H1 (cell line): Measurements from ENCODE around the gene STK11IP. TPM values are rescaled to one million over a fixed set of nuclear protein-coding genes. Genes with fewer than 3 reads are reported as not detected.

Experiments used
- CHD1 ChIP-seq: IDR thresholded peaks from 2 replicates; pipeline ENCODE4 v1.6.1; 2012; ENCODE audit warnings: low read depth, low read length, improper control_type of control experiment
- HDAC2 ChIP-seq, 2 experiments: fragments of 300-600 bp in 1 of 2; sonication (generic) in 1 of 2; IDR thresholded peaks; 2 replicates each; pipeline ENCODE4 v1.6.1; 2011 to 2012; ENCODE audit warnings: low read depth in 2 of 2, low read length in 2 of 2, mild to moderate bottlenecking in 2 of 2, moderate library complexity in 2 of 2, borderline replicate concordance in 1 of 2, inconsistent platforms in 1 of 2
- NANOG ChIP-seq: IDR thresholded peaks from 2 replicates; pipeline ENCODE4 v1.6.1; 2011; ENCODE audit warnings: low read length, low read depth, mild to moderate bottlenecking, inconsistent platforms; ENCODE audit not compliant: insufficient read depth, poor library complexity, severe bottlenecking
- SP4 ChIP-seq: IDR thresholded peaks from 2 replicates; pipeline ENCODE4 v1.6.1; 2012; ENCODE audit warnings: low read length, inconsistent platforms
- polyA plus RNA-seq, 7 experiments: library from polyadenylated mRNA; depleted of rRNA in 3 of 7; stranded (reverse) in 5 of 7; unstranded in 2 of 7; fragments of >200 nt in 5 of 7; fragments of 200-250 nt in 2 of 7; gene quantifications; 1 replicate in 5 of 7; 2 replicates in 1 of 7; 4 replicates in 1 of 7; pipeline versions ENCODE4 v1.2.1 to v1.2.3, GENCODE V29; 2011 to 2013; ENCODE audit warnings: missing spikeins in 2 of 7, mixed read lengths in 2 of 7
- total RNA-seq: library from RNA; stranded (reverse); fragmentation: NEBNext Ultra II Directional; extraction: Animal tissue kit (Norgen Biotek cat#: 25700); gene quantifications from 2 replicates; pipeline ENCODE4 v1.2.1, GENCODE V29; 2021
- TF ChIP-seq, protein P1 (sequence below), 3 experiments: IDR thresholded peaks; 1 replicate in 2 of 3; 2 replicates in 1 of 3; pipeline versions ENCODE4 v1.5.1 to v1.6.1; 2011; ENCODE audit warnings: low read length in 3 of 3, mild to moderate bottlenecking in 3 of 3, inconsistent platforms in 2 of 3, low read depth in 1 of 3, moderate library complexity in 1 of 3; ENCODE audit not compliant: insufficient read depth in 1 of 3; ENCODE audit errors: control extremely low read depth in 1 of 3
- TF ChIP-seq, protein P2 (sequence below): fragments of 300-600 bp; sonication (generic); IDR thresholded peaks from 2 replicates; pipeline ENCODE4 v1.7.1; 2012; ENCODE audit warnings: low read length, moderate library complexity, mild to moderate bottlenecking, inconsistent platforms; ENCODE audit not compliant: insufficient replicate concordance

STK11IP gene
- total and polyA plus RNA-seq, 2 of the 8 experiments (the other 6 are each of a cell fraction or from before 2014, with no cell fraction given): 18.5 to 29.6 TPM

DNA sequence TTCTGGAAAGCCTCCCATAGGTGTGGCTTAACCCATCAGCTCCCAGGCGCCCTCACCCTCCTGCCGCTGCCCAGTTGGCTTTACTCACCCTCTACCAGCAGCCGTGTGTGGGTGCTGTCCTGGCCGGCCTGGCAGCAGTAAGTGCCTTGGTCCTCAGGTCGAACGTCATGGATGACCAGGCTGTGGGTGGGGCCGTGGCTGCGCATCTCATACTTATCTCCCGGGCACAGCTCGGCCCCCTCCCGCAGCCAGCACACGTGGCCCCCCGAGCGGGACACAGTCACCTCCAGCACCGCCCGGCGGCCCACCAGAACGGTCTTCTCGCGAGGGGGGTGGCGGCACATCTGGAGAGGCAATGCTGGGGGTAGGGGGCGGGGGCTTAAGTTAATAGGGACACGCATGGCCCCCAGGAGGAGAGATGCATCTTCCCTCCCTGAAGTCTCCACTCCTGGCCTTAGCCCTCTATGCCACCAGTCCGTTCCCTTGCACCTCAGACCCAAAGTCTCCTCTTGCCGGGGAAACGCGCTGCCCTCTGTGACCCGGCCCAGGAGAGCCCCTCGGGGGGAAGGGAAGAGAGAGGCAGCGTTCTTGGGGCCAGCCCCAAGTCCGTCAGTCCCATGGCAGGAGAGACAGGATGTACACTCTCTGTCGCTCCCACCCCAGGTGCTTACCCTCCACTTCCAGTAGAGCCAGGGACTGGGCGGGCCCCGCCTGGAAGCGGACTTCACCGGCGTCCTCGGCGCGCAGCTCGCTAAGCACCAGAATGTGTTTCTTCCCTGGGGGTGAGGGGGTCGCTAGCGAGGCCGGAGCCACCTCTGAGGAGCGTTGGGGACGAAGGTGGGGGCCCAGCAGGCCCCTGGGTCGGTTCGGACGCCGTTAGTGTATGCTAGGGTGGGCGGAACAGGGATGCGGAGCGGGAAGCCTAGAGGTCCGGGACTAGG, 45.9 kb upstream of the STK11IP start (continued):
- 0 out of 4 replicates have a peak, but pooled peaks of 1 of the 2 experiments have one; percentile 17 for TF ChIP-seq HDAC2 (IDR thresholded peaks at IDR 0.05; ENCODE audit: borderline replicate concordance in 1 of 2, low read depth in 2 of 2, low read length in 2 of 2)
- no peak for TF ChIP-seq CHD1
- no peak for TF ChIP-seq NANOG
- TF ChIP-seq, protein P1, sequence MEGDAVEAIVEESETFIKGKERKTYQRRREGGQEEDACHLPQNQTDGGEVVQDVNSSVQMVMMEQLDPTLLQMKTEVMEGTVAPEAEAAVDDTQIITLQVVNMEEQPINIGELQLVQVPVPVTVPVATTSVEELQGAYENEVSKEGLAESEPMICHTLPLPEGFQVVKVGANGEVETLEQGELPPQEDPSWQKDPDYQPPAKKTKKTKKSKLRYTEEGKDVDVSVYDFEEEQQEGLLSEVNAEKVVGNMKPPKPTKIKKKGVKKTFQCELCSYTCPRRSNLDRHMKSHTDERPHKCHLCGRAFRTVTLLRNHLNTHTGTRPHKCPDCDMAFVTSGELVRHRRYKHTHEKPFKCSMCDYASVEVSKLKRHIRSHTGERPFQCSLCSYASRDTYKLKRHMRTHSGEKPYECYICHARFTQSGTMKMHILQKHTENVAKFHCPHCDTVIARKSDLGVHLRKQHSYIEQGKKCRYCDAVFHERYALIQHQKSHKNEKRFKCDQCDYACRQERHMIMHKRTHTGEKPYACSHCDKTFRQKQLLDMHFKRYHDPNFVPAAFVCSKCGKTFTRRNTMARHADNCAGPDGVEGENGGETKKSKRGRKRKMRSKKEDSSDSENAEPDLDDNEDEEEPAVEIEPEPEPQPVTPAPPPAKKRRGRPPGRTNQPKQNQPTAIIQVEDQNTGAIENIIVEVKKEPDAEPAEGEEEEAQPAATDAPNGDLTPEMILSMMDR (IDR thresholded peaks at IDR 0.05; ENCODE audit: control extremely low read depth in 1 of 3, insufficient read depth in 1 of 3, low read depth in 1 of 3, low read length in 3 of 3): peak in 1 of 3 experiments; percentile 18; a peak in 1 of 4 replicates
- TF ChIP-seq SP4: no peak
- TF ChIP-seq, protein P2, sequence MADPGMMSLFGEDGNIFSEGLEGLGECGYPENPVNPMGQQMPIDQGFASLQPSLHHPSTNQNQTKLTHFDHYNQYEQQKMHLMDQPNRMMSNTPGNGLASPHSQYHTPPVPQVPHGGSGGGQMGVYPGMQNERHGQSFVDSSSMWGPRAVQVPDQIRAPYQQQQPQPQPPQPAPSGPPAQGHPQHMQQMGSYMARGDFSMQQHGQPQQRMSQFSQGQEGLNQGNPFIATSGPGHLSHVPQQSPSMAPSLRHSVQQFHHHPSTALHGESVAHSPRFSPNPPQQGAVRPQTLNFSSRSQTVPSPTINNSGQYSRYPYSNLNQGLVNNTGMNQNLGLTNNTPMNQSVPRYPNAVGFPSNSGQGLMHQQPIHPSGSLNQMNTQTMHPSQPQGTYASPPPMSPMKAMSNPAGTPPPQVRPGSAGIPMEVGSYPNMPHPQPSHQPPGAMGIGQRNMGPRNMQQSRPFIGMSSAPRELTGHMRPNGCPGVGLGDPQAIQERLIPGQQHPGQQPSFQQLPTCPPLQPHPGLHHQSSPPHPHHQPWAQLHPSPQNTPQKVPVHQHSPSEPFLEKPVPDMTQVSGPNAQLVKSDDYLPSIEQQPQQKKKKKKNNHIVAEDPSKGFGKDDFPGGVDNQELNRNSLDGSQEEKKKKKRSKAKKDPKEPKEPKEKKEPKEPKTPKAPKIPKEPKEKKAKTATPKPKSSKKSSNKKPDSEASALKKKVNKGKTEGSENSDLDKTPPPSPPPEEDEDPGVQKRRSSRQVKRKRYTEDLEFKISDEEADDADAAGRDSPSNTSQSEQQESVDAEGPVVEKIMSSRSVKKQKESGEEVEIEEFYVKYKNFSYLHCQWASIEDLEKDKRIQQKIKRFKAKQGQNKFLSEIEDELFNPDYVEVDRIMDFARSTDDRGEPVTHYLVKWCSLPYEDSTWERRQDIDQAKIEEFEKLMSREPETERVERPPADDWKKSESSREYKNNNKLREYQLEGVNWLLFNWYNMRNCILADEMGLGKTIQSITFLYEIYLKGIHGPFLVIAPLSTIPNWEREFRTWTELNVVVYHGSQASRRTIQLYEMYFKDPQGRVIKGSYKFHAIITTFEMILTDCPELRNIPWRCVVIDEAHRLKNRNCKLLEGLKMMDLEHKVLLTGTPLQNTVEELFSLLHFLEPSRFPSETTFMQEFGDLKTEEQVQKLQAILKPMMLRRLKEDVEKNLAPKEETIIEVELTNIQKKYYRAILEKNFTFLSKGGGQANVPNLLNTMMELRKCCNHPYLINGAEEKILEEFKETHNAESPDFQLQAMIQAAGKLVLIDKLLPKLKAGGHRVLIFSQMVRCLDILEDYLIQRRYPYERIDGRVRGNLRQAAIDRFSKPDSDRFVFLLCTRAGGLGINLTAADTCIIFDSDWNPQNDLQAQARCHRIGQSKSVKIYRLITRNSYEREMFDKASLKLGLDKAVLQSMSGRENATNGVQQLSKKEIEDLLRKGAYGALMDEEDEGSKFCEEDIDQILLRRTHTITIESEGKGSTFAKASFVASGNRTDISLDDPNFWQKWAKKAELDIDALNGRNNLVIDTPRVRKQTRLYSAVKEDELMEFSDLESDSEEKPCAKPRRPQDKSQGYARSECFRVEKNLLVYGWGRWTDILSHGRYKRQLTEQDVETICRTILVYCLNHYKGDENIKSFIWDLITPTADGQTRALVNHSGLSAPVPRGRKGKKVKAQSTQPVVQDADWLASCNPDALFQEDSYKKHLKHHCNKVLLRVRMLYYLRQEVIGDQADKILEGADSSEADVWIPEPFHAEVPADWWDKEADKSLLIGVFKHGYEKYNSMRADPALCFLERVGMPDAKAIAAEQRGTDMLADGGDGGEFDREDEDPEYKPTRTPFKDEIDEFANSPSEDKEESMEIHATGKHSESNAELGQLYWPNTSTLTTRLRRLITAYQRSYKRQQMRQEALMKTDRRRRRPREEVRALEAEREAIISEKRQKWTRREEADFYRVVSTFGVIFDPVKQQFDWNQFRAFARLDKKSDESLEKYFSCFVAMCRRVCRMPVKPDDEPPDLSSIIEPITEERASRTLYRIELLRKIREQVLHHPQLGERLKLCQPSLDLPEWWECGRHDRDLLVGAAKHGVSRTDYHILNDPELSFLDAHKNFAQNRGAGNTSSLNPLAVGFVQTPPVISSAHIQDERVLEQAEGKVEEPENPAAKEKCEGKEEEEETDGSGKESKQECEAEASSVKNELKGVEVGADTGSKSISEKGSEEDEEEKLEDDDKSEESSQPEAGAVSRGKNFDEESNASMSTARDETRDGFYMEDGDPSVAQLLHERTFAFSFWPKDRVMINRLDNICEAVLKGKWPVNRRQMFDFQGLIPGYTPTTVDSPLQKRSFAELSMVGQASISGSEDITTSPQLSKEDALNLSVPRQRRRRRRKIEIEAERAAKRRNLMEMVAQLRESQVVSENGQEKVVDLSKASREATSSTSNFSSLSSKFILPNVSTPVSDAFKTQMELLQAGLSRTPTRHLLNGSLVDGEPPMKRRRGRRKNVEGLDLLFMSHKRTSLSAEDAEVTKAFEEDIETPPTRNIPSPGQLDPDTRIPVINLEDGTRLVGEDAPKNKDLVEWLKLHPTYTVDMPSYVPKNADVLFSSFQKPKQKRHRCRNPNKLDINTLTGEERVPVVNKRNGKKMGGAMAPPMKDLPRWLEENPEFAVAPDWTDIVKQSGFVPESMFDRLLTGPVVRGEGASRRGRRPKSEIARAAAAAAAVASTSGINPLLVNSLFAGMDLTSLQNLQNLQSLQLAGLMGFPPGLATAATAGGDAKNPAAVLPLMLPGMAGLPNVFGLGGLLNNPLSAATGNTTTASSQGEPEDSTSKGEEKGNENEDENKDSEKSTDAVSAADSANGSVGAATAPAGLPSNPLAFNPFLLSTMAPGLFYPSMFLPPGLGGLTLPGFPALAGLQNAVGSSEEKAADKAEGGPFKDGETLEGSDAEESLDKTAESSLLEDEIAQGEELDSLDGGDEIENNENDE: no peak
